Colon (tissue), 2 donors: Measurements from ENCODE around the gene TMIE.
"Not testable (repeated sequence)": the region's sequence is repeated elsewhere in the genome, so short reads cannot be mapped to it uniquely, and the experiment has no call there.

Source experiments
- FAIRE-seq: peaks from 2 replicates; lab custom pipeline; 2012; peaks lifted over from hg19 to GRCh38; lab: Jason Lieb, UNC
- donor health status: control.
- donor health status: control.

TMIE gene

GRCh38 chr3:46685446-46685845, 15.7 kb upstream of the TMIE start:
- FAIRE-seq = no peak

- no peak for FAIRE-seq
Observed at GRCh38 chr3:46690798-46691197, 10.4 kb upstream of the TMIE start.

GRCh38 chr3:46692566-46692990, 8.6 kb upstream of the TMIE start:
- no peak for FAIRE-seq

GRCh38 chr3:46693038-46693891, 7.9 kb upstream of the TMIE start, which contains the start of gene ALS2CL:
Gene ALS2CL (minus strand): TSS chr3:46693679. CDS start chr3:46689440, 4,239 bp downstream.
- no peak for FAIRE-seq

GRCh38 chr3:46693892-46694226, 7.3 kb upstream of the TMIE start:
- FAIRE-seq = no peak

- FAIRE-seq = no peak
Observed at GRCh38 chr3:46694520-46694919, 6.7 kb upstream of the TMIE start.

GRCh38 chr3:46695177-46695961, 5.8 kb upstream of the TMIE start:
- no peak for FAIRE-seq

- FAIRE-seq = no peak
Observed at GRCh38 chr3:46695962-46696894, 5.0 kb upstream of the TMIE start.

- no peak for FAIRE-seq
Observed at GRCh38 chr3:46699676-46700523, 1.3 kb upstream of the TMIE start.

GRCh38 chr3:46700772-46701171, 420 bp upstream of the TMIE start:
- no peak for FAIRE-seq

- no peak for FAIRE-seq
Observed at GRCh38 chr3:46702246-46703012, 1.2 kb downstream of the TMIE start.

GRCh38 chr3:46703013-46703520, 1.9 kb downstream of the TMIE start:
- no peak for FAIRE-seq

GRCh38 chr3:46704346-46704745, 3.2 kb downstream of the TMIE start:
- not testable (repeated sequence) for FAIRE-seq

GRCh38 chr3:46705022-46705530, 3.9 kb downstream of the TMIE start:
- FAIRE-seq = no peak

GRCh38 chr3:46705751-46706552, 4.8 kb downstream of the TMIE start:
- no peak for FAIRE-seq

GRCh38 chr3:46706771-46707582, 5.8 kb downstream of the TMIE start:
- FAIRE-seq = no peak

- FAIRE-seq = no peak
Observed at GRCh38 chr3:46707601-46708011, 6.4 kb downstream of the TMIE start.
